GM20000 (cell line): ENCODE data around the gene COL18A1.

Experiments used
- DNase-seq: peaks from one replicate; pipeline ENCODE4 v3.0.0; 2012; ENCODE audit warnings: low spot score
- CTCF ChIP-seq: IDR thresholded peaks from 2 replicates; pipeline ENCODE4 v1.5.1; 2012; ENCODE audit warnings: mild to moderate bottlenecking, control low read depth; ENCODE audit errors: extremely low read depth, missing control alignments

Gene COL18A1

DNA sequence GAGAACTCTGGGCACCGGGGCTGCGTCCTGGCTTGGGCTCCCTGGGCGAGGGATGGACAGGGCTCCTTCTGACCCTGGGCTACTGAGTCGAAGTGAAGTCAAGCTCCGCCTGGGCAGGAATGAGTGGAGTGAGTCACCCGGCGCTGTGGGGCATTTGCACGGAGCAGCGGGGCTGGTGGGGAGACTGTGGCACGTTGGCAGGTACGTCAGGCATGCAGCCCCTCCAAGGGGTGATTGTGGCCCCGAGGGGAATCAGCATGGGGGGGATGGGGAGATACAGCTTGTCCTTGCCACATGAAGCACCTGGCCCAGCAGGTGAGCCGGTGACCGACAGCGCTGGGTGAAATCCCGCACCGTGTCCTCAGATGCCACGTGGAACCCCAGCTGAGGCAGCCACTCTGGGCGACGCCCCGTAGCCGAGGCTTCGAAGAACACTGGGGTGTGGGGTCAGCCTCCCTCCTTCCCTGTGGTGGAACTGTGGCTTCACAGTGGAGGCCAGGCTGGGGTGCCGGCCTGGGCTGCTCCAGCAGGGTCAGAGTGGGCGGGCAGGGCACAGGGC lies 62.3 kb downstream of the COL18A1 start:
- no peak for TF ChIP-seq CTCF
- DNase-seq = no peak

DNA sequence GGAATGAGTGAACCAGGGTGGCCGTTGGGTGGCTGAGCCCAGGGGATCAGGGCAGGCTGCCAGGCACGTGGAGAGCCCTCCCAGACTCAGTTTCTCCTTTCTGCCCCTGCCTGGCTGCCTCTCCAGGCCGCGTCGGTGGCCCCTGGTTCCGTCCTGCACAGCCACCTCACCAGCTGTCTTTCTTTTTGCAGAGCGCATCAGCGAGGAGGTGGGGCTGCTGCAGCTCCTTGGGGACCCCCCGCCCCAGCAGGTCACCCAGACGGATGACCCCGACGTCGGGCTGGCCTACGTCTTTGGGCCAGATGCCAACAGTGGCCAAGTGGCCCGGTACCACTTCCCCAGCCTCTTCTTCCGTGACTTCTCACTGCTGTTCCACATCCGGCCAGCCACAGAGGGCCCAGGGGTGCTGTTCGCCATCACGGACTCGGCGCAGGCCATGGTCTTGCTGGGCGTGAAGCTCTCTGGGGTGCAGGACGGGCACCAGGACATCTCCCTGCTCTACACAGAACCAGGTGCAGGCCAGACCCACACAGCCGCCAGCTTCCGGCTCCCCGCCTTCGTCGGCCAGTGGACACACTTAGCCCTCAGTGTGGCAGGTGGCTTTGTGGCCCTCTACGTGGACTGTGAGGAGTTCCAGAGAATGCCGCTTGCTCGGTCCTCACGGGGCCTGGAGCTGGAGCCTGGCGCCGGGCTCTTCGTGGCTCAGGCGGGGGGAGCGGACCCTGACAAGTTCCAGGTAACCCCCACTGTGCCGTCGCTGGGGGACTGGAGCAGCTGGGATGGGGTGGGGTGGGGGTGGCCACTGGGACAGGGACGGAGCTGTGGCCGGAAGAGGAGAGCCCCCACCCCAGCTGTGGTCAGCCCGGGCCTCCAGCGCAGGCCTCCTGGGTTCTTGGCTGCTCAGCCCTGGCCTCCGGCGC lies 63.3 kb downstream of the COL18A1 start:
- no peak for TF ChIP-seq CTCF
- no peak for DNase-seq

GRCh38 chr21:45468971-45469272 lies 64.0 kb downstream of the COL18A1 start:
- no peak for TF ChIP-seq CTCF
- DNase-seq = no peak

- no peak for TF ChIP-seq CTCF
- DNase-seq = no peak
These were observed 64.5 kb downstream of the COL18A1 start for GRCh38 chr21:45469273-45470086.

GRCh38 chr21:45470087-45470515 lies 65.1 kb downstream of the COL18A1 start:
- no peak for TF ChIP-seq CTCF
- DNase-seq = no peak

DNA sequence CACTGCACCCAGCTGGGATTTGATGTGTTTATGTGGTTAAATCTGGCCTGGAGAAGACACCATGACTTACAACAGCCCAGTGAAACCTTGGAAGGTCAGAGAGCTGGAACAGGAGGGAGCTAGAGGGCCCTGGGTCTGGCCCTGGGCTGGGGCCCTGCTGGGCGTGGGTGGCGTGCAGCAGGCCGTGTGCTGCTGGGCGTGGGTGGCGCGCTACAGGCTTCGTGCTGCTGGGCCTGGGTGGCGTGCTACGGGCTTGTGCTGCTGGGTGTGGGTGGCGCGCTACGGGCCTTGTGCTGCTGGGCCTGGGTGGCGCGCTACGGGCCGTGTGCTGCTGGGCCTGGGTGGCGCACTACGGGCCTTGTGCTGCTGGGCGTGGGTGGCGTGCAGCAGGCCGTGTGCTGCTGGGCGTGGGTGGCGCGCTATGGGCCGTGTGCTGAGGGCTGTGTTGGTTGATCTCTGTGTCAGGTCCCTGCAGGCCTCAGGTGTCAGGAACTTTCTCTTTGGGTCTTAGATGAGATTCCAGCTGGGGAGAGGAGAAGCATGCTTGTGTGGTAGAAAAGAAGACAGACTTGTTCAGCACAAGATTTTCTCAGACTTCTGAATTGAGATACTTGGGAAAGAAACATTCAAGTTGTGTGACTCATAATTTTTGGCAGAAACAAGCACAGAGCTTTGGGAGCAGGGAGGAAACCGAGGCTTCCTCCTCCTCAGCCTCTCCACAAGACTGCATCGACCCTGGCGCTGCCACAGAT lies 66.0 kb downstream of the COL18A1 start:
- DNase-seq = no peak
- no peak for TF ChIP-seq CTCF
